HCT116 (cell line): ENCODE measurements around the gene ARID5A. TPM values are rescaled to one million over a fixed set of nuclear protein-coding genes. Genes with fewer than 3 reads are reported as not detected.
A peak's percentile ranks its signal among the peaks of the same experiment; 100 is the strongest.

Experiments
- ATAC-seq: fragments of 200-7000 bp; cut with Tn5 transposase; 2 replicates; pipeline ENCODE4 v1.9.1; 2020; ENCODE audit warnings: mild to moderate bottlenecking, moderate library complexity
- BruUV-seq: library from RNA; stranded (reverse); fragments of 400-500 nt; replicated peaks from 2 replicates; lab custom pipeline; 2021; lab: Mats Ljungman, UMichigan
- CTCF ChIA-PET: fragments of 300-600 bp; sonication (Branson Sonifier 250); formaldehyde crosslinking; loops from one replicate; lab custom pipeline; 2021; ENCODE audit warnings: antibody characterized with exemption; lab: Charles Lee
- POLR2A ChIA-PET: fragments of 300-600, 350-600 bp; sonication (Branson Sonifier 250); formaldehyde crosslinking; loops from one replicate; lab custom pipeline; 2021; ENCODE audit warnings: antibody characterized with exemption; lab: Charles Lee
- RAD21 ChIA-PET, 2 experiments: fragments of 300-600 bp; sonication (Branson Sonifier 250); formaldehyde crosslinking; loops; one replicate each; lab custom pipeline; 2023; ENCODE audit warnings: low total read pairs in 2 of 2; ENCODE audit not compliant: uncharacterized antibody in 2 of 2, unreplicated experiment in 2 of 2, low non-redundant PET in 1 of 2; lab: Charles Lee
- DNase-seq: peaks from one replicate; pipeline ENCODE4 v3.0.0-alpha.2; 2010; ENCODE audit warnings: low read depth, low spot score
- H2AFZ ChIP-seq: fragments of 200-600 bp; shearing (Covaris generic), sonication (generic); 2 replicates; pipeline ENCODE4 v1.6.1; 2017; ENCODE audit warnings: low read depth, mixed run types, mixed read lengths, antibody characterized with exemption, low read length; ENCODE audit not compliant: poor library complexity, severe bottlenecking
- H3K27ac ChIP-seq: 2 replicates; pipeline ENCODE4 v1.5.1; 2012; ENCODE audit warnings: low read depth, low read length
- H3K27me3 ChIP-seq: fragments of 200-600 bp; sonication (generic); 2 replicates; pipeline ENCODE4 v1.6.1; 2016; ENCODE audit warnings: mixed run types, low read length, mixed read lengths; ENCODE audit not compliant: insufficient read depth
- H3K36me3 ChIP-seq, 2 experiments: fragments of 200-500 bp in 1 of 2; fragments of 200-600 bp in 1 of 2; sonication (Bioruptor generic) in 1 of 2; sonication (generic) in 1 of 2; 2 replicates each; pipeline versions ENCODE4 v1.5.1 to v1.6.1; 2014 to 2016; ENCODE audit warnings: low read length in 2 of 2, inconsistent platforms in 1 of 2, mixed read lengths in 1 of 2, mixed run types in 1 of 2; ENCODE audit not compliant: insufficient read depth in 2 of 2, control insufficient read depth in 1 of 2
- H3K4me1 ChIP-seq, 2 experiments: fragments of 200-600 bp in 1 of 2; sonication (generic) in 1 of 2; 2 replicates each; pipeline versions ENCODE4 v1.5.1 to v1.6.1; 2012 to 2017; ENCODE audit warnings: low read length in 2 of 2, inconsistent platforms in 1 of 2, mild to moderate bottlenecking in 1 of 2, mixed read lengths in 1 of 2, mixed run types in 1 of 2, moderate library complexity in 1 of 2; ENCODE audit not compliant: insufficient read depth in 2 of 2, control insufficient read depth in 1 of 2
- H3K4me2 ChIP-seq: fragments of 200-600 bp; sonication (generic); 2 replicates; pipeline ENCODE4 v1.6.1; 2017; ENCODE audit warnings: mixed run types, low read length, mixed read lengths
- H3K4me3 ChIP-seq, 2 experiments: fragments of 200-600 bp in 1 of 2; sonication (generic) in 1 of 2; replicated peaks in 1 of 2; 2 replicates each; pipeline ENCODE4 v1.5.1; 2011 to 2016; ENCODE audit warnings: low read length in 2 of 2, control low read depth in 1 of 2, low read depth in 1 of 2, mild to moderate bottlenecking in 1 of 2, mixed read lengths in 1 of 2, mixed run types in 1 of 2
- H3K79me2 ChIP-seq: fragments of 200-600 bp; sonication (generic); 2 replicates; pipeline ENCODE4 v1.6.1; 2017; ENCODE audit warnings: mild to moderate bottlenecking, mixed run types, low read length, moderate library complexity, mixed read lengths; ENCODE audit not compliant: insufficient read depth
- H3K9ac ChIP-seq: fragments of 200-600 bp; sonication (generic); 2 replicates; pipeline ENCODE4 v1.6.1; 2016; ENCODE audit warnings: low read length, mixed read lengths
- H3K9me2 ChIP-seq: fragments of 200-600 bp; sonication (generic), shearing (Covaris generic); 2 replicates; pipeline ENCODE4 v1.6.1; 2017; ENCODE audit warnings: mixed run types, mild to moderate bottlenecking, moderate library complexity; ENCODE audit not compliant: insufficient read depth
- H3K9me3 ChIP-seq, 2 experiments: fragments of 200-500 bp in 1 of 2; fragments of 200-600 bp in 1 of 2; sonication (Bioruptor generic) in 1 of 2; sonication (generic) in 1 of 2; 2 replicates each; pipeline ENCODE4 v1.6.1; 2014 to 2017; ENCODE audit warnings: low read length in 2 of 2, mixed read lengths in 2 of 2, inconsistent platforms in 1 of 2, low read depth in 1 of 2, mild to moderate bottlenecking in 1 of 2, mixed run types in 1 of 2, moderate library complexity in 1 of 2; ENCODE audit not compliant: control insufficient read depth in 1 of 2, insufficient read depth in 1 of 2
- H4K20me1 ChIP-seq: fragments of 200-600 bp; sonication (generic), shearing (Covaris generic); 2 replicates; pipeline ENCODE4 v1.6.1; 2017; ENCODE audit warnings: mixed run types, mild to moderate bottlenecking, moderate library complexity; ENCODE audit not compliant: insufficient read depth
- CBX3 ChIP-seq: IDR thresholded peaks from 2 replicates; pipeline ENCODE4 v1.6.1; 2012; ENCODE audit warnings: low read depth
- CEBPB ChIP-seq: IDR thresholded peaks from 2 replicates; pipeline ENCODE4 v1.6.1; 2012; ENCODE audit warnings: low read depth
- CTCF ChIP-seq, 3 experiments: fragments of 200-600 bp in 1 of 3; sonication (generic) in 1 of 3; IDR thresholded peaks in 2 of 3; conservative IDR thresholded peaks in 1 of 3; 2 replicates each; pipeline ENCODE4 v1.5.1; 2012 to 2017; ENCODE audit warnings: low read depth in 2 of 3, low read length in 2 of 3, antibody characterized with exemption in 1 of 3, borderline replicate concordance in 1 of 3, control low read depth in 1 of 3, mild to moderate bottlenecking in 1 of 3, mixed read lengths in 1 of 3, mixed run types in 1 of 3, moderate library complexity in 1 of 3; ENCODE audit not compliant: insufficient read depth in 1 of 3
- EGR1 ChIP-seq: IDR thresholded peaks from 2 replicates; pipeline ENCODE4 v1.6.1; 2012; ENCODE audit warnings: low read depth
- ELF1 ChIP-seq: IDR thresholded peaks from 2 replicates; pipeline ENCODE4 v1.6.1; 2012; ENCODE audit warnings: low read depth, borderline replicate concordance
- EZH2 ChIP-seq: fragments of 200-600 bp; sonication (generic); IDR thresholded peaks from 2 replicates; pipeline ENCODE4 v1.6.1; 2017; ENCODE audit warnings: antibody characterized with exemption, mixed run types
- JUND ChIP-seq: IDR thresholded peaks from 2 replicates; pipeline ENCODE4 v1.6.1; 2012
- MAX ChIP-seq: IDR thresholded peaks from 2 replicates; pipeline ENCODE4 v1.6.1; 2012
- POLR2A ChIP-seq: IDR thresholded peaks from 2 replicates; pipeline ENCODE4 v1.7.0; 2011; ENCODE audit warnings: borderline replicate concordance; ENCODE audit not compliant: insufficient read depth, insufficient read length; ENCODE audit errors: extremely low read depth
- POLR2AphosphoS5 ChIP-seq: IDR thresholded peaks from 2 replicates; pipeline ENCODE4 v1.6.1; 2011; ENCODE audit warnings: mild to moderate bottlenecking, low read depth, low read length, moderate library complexity
- RAD21 ChIP-seq: IDR thresholded peaks from 2 replicates; pipeline ENCODE4 v1.6.1; 2012; ENCODE audit warnings: low read depth, mild to moderate bottlenecking
- SP1 ChIP-seq: IDR thresholded peaks from 2 replicates; pipeline ENCODE4 v1.6.1; 2012; ENCODE audit warnings: low read depth
- SRF ChIP-seq: IDR thresholded peaks from 2 replicates; pipeline ENCODE4 v1.6.1; 2012; ENCODE audit warnings: low read depth
- TCF7L2 ChIP-seq: IDR thresholded peaks from 2 replicates; pipeline ENCODE4 v1.7.0; 2011; ENCODE audit warnings: borderline replicate concordance, inconsistent platforms; ENCODE audit not compliant: insufficient read depth, insufficient read length; ENCODE audit errors: extremely low read depth
- YY1 ChIP-seq: IDR thresholded peaks from 2 replicates; pipeline ENCODE4 v1.6.1; 2011; ENCODE audit warnings: low read length, low read depth, moderate library complexity, mild to moderate bottlenecking; ENCODE audit not compliant: insufficient replicate concordance; ENCODE audit errors: extremely low read depth
- ZNF274 ChIP-seq: fragments of 200-500 bp; sonication (Bioruptor generic); IDR thresholded peaks from 2 replicates; pipeline ENCODE4 v1.6.1; 2014; ENCODE audit warnings: mild to moderate bottlenecking, low read depth, low read length, inconsistent platforms
- intact Hi-C: fragments of 100-400 bp; cut with micrococcal nuclease; formaldehyde crosslinking; loops from 2 replicates; pipeline ENCODE4 v1.10.0; 2022
- total RNA-seq: library from RNA; stranded (reverse); gene quantifications from one replicate; pipeline ENCODE4 v1.2.1, GENCODE V29; 2021; ENCODE audit not compliant: unreplicated experiment
- TF ChIP-seq, protein P1 (sequence below): IDR thresholded peaks from 2 replicates; pipeline ENCODE4 v1.6.1; 2012; ENCODE audit warnings: low read depth
- TF ChIP-seq, protein P2 (sequence below): IDR thresholded peaks from 2 replicates; pipeline ENCODE4 v1.6.1; 2011; ENCODE audit warnings: mild to moderate bottlenecking, low read length, moderate library complexity; ENCODE audit not compliant: insufficient replicate concordance; ENCODE audit errors: extremely low read depth
- TF ChIP-seq, protein P3 (sequence below): IDR thresholded peaks from 2 replicates; pipeline ENCODE4 v1.6.1; 2012

ARID5A gene
- total RNA-seq, 1 experiment from 2014 or later = 8.2 TPM

DNA sequence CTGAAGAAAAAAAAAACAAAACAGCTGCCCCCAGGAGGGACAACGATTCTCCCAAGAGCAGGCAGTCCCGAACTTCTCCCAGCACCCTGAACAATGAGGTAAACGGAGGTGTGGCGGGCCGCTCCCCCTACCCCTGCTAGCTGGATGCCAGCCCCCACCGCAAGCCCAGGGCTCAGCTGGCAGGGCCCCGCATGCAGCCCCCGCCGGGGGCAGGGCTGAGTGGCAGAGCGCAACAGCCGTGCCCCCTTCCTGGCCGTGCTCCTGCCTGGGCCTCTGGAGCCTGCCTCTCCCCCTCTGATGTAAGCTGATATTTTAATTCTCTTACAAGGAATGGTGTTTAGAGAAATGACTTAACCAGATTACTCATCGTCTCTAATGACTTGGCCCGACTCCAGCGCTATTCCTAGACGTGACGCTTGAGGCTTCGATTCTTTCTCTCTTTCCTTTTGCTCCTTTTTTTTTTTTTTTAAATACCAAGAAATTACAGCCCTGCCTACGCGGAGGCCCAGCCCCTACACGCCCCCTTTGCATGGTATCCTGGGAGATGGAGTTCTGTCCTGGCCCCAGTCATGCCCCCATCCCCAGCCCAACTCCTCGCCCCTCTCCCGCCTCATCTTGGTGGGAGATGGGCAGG, 4.6 kb upstream of the ARID5A start:
- intact Hi-C loops = no loop called here
- peak; percentile 95 for DNase-seq
- peak; percentile 63 for ATAC-seq
- peak overlapping the region; percentile 39 to 57 for H3K4me3 ChIP-seq
- H4K20me1 ChIP-seq = no peaks in the 10 kb centered on the region
- H3K9me3 ChIP-seq = no peaks in the 10 kb centered on the region
- BruUV-seq = no TSS peak
- H3K27me3 ChIP-seq = no peaks in the 10 kb centered on the region
- ChIA-PET CTCF (interaction anchor here (1.0 to 2.5 kb wide), 3 partner anchors 18 to 539 kb away, joined by 3 to 9 read pairs (median 4); no protein-coding TSS in a partner anchor), POLR2A (no interaction called here), RAD21 (interaction anchor here in 1 of 2 experiments (0.6 kb wide), 1 partner anchor 18 kb away, joined by 5 read pairs; no protein-coding TSS in a partner anchor)
- peaks cover 12 to 35% of the 10 kb centered on the region in 2 experiments for H3K4me1 ChIP-seq
- peak overlapping the region; percentile 54 for H3K9ac ChIP-seq
- H3K36me3 ChIP-seq = no peaks in the 10 kb centered on the region
- peak overlapping the region; percentile 43; the same call in 1 of the 2 replicates for H3K27ac ChIP-seq
- peak overlapping the region; percentile 82 for H2AFZ ChIP-seq
- H3K4me2 ChIP-seq = peak overlapping the region; percentile 95
- H3K9me2 ChIP-seq = no peaks in the 10 kb centered on the region
- no peaks in the 10 kb centered on the region for H3K79me2 ChIP-seq
- TF ChIP-seq ELF1 (no peak), CEBPB (no peak), JUND (no peak; the same call in 1 of the 2 replicates), CTCF (IDR thresholded peaks at IDR 0.05 in 2 of 3, conservative IDR thresholded peaks at IDR 0.05 in 1 of 3; ENCODE audit: borderline replicate concordance in 1 of 3, insufficient read depth in 1 of 3, low read depth in 2 of 3, low read length in 2 of 3) (no peak), EGR1 (no peak), MAX (0 out of 2 replicates have a peak, but pooled peaks have one; percentile 13), ZNF274 (no peak), POLR2AphosphoS5 (peak; percentile 63), YY1 (peak; percentile 7), SP1 (peak; percentile 92), POLR2A (no peak), RAD21 (no peak), TCF7L2 (peak; percentile 18), EZH2 (no peak), SRF (no peak), CBX3 (no peak)
- TF ChIP-seq, protein P1, sequence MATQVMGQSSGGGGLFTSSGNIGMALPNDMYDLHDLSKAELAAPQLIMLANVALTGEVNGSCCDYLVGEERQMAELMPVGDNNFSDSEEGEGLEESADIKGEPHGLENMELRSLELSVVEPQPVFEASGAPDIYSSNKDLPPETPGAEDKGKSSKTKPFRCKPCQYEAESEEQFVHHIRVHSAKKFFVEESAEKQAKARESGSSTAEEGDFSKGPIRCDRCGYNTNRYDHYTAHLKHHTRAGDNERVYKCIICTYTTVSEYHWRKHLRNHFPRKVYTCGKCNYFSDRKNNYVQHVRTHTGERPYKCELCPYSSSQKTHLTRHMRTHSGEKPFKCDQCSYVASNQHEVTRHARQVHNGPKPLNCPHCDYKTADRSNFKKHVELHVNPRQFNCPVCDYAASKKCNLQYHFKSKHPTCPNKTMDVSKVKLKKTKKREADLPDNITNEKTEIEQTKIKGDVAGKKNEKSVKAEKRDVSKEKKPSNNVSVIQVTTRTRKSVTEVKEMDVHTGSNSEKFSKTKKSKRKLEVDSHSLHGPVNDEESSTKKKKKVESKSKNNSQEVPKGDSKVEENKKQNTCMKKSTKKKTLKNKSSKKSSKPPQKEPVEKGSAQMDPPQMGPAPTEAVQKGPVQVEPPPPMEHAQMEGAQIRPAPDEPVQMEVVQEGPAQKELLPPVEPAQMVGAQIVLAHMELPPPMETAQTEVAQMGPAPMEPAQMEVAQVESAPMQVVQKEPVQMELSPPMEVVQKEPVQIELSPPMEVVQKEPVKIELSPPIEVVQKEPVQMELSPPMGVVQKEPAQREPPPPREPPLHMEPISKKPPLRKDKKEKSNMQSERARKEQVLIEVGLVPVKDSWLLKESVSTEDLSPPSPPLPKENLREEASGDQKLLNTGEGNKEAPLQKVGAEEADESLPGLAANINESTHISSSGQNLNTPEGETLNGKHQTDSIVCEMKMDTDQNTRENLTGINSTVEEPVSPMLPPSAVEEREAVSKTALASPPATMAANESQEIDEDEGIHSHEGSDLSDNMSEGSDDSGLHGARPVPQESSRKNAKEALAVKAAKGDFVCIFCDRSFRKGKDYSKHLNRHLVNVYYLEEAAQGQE = no peak
- TF ChIP-seq, protein P2, sequence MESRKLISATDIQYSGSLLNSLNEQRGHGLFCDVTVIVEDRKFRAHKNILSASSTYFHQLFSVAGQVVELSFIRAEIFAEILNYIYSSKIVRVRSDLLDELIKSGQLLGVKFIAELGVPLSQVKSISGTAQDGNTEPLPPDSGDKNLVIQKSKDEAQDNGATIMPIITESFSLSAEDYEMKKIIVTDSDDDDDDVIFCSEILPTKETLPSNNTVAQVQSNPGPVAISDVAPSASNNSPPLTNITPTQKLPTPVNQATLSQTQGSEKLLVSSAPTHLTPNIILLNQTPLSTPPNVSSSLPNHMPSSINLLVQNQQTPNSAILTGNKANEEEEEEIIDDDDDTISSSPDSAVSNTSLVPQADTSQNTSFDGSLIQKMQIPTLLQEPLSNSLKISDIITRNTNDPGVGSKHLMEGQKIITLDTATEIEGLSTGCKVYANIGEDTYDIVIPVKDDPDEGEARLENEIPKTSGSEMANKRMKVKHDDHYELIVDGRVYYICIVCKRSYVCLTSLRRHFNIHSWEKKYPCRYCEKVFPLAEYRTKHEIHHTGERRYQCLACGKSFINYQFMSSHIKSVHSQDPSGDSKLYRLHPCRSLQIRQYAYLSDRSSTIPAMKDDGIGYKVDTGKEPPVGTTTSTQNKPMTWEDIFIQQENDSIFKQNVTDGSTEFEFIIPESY = peak; percentile 57
- TF ChIP-seq, protein P3, sequence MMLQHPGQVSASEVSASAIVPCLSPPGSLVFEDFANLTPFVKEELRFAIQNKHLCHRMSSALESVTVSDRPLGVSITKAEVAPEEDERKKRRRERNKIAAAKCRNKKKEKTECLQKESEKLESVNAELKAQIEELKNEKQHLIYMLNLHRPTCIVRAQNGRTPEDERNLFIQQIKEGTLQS = no peak
